ENCODE data around the gene ZNF33B. TPM values are rescaled to one million over a fixed set of nuclear protein-coding genes. Genes with fewer than 3 reads are reported as not detected.
"Not testable (repeated sequence)": the region's sequence is repeated elsewhere in the genome, so short reads cannot be mapped to it uniquely, and the experiment has no call there.

ZNF33B gene
- total and polyA plus RNA-seq, 8 donors = 18.9 to 83.8 (median 57.7) TPM

GRCh38 chr10:42576338-42576737 is 62.0 kb downstream of the ZNF33B start:
- Histone ChIP-seq H3K4me1 (no peaks in the 10 kb centered on the region), H3K36me3 (no peaks in the 10 kb centered on the region), H3K27me3 (no peaks in the 10 kb centered on the region), H3K27ac (no peak overlapping the region), H3K4me3 (no peak overlapping the region), H3K9me3 (no peaks in the 10 kb centered on the region)
- intact Hi-C loops (cut with DNase I) = no loop called here
- WGBS, 2 donors = 82 to 92% methylated on average over 4 of the region's 4 CpGs
- DNase-seq = no peak
- FAIRE-seq = no peak
- no peak for ATAC-seq
- no peak for TF ChIP-seq CTCF (IDR thresholded peaks at IDR 0.05)

GRCh38 chr10:42574336-42574735 is 64.0 kb downstream of the ZNF33B start:
- intact Hi-C loops (cut with DNase I) = no loop called here
- FAIRE-seq (no peak), ATAC-seq (no peak), DNase-seq (no peak)
- Histone ChIP-seq H3K36me3 (no peaks in the 10 kb centered on the region), H3K27me3 (no peaks in the 10 kb centered on the region), H3K4me3 (no peak overlapping the region), H3K4me1 (no peaks in the 10 kb centered on the region), H3K9me3 (no peaks in the 10 kb centered on the region), H3K27ac (no peak overlapping the region)
- WGBS, 2 donors = 87 to 92% methylated on average over 5 of the region's 5 CpGs
- no peak for TF ChIP-seq CTCF (IDR thresholded peaks at IDR 0.05)

GRCh38 chr10:42556931-42557330 is 81.4 kb downstream of the ZNF33B start:
- FAIRE-seq = no peak
- intact Hi-C loops (cut with DNase I) = no loop called here
- no peaks in the 10 kb centered on the region for H3K27me3 ChIP-seq
- no peaks in the 10 kb centered on the region for H3K9me3 ChIP-seq
- H3K36me3 ChIP-seq = no peaks in the 10 kb centered on the region
- no peak for ATAC-seq
- H3K4me1 ChIP-seq = no peaks in the 10 kb centered on the region
- no peak overlapping the region for H3K4me3 ChIP-seq
- 56 to 66% methylated on average over 5 of the region's 5 CpGs for WGBS, 2 donors
- no peak for DNase-seq
- no peak for TF ChIP-seq CTCF (IDR thresholded peaks at IDR 0.05)
- no peak overlapping the region for H3K27ac ChIP-seq

- ATAC-seq; DNase-seq; intact Hi-C loops (cut with DNase I); H3K36me3 ChIP-seq; H3K9me3 ChIP-seq; H3K27ac ChIP-seq; H3K27me3 ChIP-seq; FAIRE-seq; H3K4me1 ChIP-seq: not testable (repeated sequence)
- peak overlapping the region in 3 of 4 donors; percentile 57 to 78 (median 68) for H3K4me3 ChIP-seq
- 94 to 95% methylated on average over 12 of the region's 12 CpGs for WGBS, 2 donors
Measured at GRCh38 chr10:42553576-42553975, 84.8 kb downstream of the ZNF33B start.

GRCh38 chr10:42553064-42553407 is 85.3 kb downstream of the ZNF33B start:
- ATAC-seq (peak; percentile 27 to 49 (median 46)), DNase-seq (peak in 1 of 6 donors; percentile 24), FAIRE-seq (no peak)
- WGBS, 2 donors = 2 to 3% methylated on average over 14 of the region's 14 CpGs
- Histone ChIP-seq H3K36me3 (no peaks in the 10 kb centered on the region), H3K27me3 (no peaks in the 10 kb centered on the region), H3K9me3 (no peaks in the 10 kb centered on the region), H3K4me3 (peak overlapping the region; percentile 11 to 78 (median 62)), H3K27ac (peak overlapping the region in 3 of 4 donors; percentile 42 to 51 (median 48)), H3K4me1 (peaks cover 0 to 9% (median 0%) of the 10 kb centered on the region in 3 donors)
- no peak for TF ChIP-seq CTCF (IDR thresholded peaks at IDR 0.05)
- intact Hi-C loops (cut with DNase I) = no loop called here

Data from pancreas (tissue), 10 donors.